GM12873 (cell line): Measurements from ENCODE around the gene CHCHD6.

Experiments used
- TF ChIP-seq, protein P1 (sequence below): IDR thresholded peaks from 2 replicates; pipeline ENCODE4 v1.5.1; 2012; ENCODE audit warnings: low read depth, mild to moderate bottlenecking, moderate library complexity, low read length, control low read depth; ENCODE audit not compliant: insufficient read depth; ENCODE audit errors: missing control alignments

The CHCHD6 gene

DNA sequence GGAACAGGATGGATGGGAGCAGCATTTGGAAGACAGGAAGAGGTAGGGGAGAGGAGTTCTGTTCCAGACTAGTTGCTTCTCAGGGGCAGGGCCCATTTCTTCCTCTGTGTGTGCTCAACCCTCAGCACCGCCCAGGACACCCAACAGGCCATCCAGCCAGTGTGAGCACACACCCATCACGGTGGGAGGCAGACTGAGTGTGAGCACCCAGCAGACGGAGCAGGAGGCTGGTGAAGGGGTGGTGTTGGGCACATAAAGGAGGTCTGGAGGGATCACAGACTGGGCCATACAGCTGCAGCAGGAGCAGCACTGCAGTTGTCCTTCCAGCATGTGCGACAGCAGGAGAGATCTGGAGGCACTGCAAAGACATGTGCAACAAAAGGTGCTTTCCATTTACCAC lies 190.4 kb downstream of the CHCHD6 start:
- TF ChIP-seq, protein P1, sequence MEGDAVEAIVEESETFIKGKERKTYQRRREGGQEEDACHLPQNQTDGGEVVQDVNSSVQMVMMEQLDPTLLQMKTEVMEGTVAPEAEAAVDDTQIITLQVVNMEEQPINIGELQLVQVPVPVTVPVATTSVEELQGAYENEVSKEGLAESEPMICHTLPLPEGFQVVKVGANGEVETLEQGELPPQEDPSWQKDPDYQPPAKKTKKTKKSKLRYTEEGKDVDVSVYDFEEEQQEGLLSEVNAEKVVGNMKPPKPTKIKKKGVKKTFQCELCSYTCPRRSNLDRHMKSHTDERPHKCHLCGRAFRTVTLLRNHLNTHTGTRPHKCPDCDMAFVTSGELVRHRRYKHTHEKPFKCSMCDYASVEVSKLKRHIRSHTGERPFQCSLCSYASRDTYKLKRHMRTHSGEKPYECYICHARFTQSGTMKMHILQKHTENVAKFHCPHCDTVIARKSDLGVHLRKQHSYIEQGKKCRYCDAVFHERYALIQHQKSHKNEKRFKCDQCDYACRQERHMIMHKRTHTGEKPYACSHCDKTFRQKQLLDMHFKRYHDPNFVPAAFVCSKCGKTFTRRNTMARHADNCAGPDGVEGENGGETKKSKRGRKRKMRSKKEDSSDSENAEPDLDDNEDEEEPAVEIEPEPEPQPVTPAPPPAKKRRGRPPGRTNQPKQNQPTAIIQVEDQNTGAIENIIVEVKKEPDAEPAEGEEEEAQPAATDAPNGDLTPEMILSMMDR = no peak

DNA sequence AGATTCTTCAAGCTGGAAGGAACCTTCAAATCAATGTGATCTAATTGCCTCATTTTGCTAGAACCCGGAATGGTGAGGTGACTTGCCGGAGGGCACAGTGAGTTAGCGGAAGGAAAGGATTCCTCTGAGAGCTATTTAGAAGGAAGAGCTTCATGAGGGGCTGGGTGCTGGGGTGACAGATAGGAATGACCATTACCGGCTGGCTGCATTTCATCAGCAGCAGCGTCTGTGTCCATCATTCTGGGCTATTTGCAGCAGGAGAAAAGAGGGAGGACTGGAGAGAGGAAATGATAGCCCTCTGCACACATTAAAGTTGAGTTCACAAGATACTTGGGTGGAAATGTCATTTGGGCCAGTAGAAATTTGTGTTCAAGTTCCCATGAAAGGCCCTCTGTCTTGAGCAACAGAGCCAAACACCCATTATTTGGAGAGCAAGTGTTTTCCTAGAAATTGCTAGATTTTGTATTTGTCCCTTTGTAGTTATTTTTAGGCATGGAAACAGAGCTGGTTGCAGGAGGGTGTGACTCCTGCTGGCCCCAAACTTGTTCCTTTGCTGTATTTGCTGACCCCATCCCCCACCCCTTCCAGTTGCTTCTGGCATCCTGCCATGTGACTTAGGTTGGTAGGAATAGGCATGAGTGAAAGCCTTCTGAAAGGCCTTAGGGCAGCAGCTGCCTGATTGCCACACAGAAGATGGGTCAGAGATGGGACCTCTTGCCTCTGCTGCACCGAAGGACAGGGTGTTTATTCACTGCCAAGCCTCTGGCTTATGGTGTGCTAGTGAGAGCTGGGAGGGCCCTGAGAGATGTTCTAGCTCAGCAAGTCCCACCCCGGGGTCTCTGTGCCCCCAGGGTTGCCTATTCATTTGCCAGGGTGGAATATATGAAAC lies 191.4 kb downstream of the CHCHD6 start:
- TF ChIP-seq, protein P1 = no peak

DNA sequence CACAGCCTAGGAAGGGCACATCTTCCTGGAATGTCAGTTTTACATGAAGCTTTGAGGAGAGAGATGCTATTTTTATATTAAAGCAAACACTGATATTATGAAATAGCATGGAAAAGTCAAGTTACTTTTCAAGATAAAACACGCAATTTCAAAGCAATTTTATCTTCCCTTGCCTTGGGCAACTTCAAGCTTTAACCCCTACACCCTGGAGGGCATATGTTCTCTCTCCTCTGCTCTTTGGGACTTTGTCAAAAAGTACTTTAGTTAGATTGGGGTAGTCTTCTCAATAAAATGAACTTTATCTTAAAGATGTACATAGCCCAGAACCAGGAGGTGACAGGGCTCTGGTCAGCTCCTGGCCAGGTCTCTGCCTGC lies 192.0 kb downstream of the CHCHD6 start:
- TF ChIP-seq, protein P1 = no peak

DNA sequence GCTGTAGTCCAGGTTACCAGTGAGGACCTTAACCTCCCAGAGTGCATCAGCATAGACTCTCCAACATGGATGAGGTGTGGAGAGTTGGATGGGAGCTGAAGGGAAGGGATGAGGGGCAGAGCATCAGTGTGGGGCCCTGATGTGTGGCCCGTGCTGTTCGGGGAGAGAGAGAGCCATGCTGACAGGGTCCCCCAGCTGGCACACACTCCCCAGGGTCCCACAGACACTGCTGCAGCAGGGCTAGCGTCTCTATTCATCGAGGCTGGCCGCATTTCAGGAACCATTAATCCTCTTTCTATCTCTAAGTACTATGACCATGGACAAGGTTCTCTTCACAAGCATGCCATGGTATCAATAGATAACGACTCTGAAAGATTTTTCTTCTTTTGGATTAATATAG lies 192.9 kb downstream of the CHCHD6 start:
- TF ChIP-seq, protein P1 = no peak

DNA sequence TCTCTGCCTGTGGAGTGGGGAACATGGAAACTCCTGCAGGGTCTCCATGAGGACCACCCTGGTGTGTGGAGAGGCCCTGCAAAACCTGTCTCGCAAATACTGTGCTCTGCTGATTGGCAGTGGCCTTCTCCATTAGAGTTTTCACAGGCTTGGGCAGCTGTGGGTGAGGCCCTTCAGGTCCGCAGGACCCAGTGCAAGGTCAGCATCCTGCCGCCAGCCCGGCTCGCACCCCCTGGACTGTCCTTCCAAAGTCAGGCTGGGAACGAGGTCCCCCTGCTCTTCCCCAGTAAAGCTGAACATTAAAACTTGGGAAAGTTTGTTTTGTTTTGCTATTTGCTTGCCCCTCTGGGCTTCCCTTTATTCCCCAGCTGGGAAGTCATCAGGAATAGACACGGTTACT lies 193.9 kb downstream of the CHCHD6 start:
- TF ChIP-seq, protein P1 = no peak

DNA sequence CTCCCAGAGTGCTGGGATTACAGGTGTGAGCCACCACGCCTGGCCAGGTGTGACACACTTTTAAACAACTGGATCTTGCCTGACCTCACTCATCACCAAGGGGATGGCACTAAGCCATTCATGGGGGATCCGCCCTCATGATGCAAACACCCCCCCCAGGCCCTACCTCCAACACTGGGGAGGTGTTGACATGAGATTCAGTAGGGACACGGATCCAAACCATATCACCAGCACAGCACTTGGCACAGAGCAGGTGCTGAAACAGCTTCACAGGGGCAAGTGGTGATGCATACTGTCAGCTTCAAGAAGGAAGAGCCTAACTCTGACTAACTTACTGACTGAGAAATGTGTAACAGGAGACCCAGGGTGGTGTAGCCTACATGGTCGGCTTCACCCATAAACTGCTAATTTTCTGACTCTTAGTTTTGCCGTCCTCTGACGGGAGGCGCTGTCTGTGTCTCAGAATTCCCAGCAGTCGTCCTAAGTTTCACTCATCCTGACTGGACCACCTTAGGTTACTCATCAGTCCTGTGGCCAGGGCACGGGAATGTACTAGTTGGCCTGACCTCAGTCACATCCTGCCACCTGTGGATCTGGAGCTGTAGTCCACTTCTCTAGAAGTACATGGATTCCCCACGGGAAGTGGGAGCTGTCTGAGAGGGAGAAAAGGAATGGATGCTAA lies 197.0 kb downstream of the CHCHD6 start:
- TF ChIP-seq, protein P1 = no peak

DNA sequence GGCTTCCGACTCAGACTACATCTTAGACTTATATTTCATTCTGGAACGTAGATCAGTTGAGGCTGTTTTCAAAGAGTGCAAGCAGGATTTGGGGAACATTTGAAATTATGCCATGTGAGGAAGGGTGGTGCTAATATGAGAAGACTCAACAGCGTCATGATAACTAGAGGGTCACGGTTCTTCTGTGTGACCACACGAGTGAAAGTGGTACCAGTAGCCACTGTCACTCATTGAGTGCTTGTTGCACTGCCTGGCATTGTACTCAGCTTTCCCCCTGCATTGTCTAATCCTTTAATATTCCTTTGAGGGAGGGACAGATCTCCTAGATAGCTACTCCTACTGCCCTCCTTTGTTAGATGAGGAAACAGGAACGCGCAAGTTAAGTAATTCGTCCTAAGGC lies 197.6 kb downstream of the CHCHD6 start:
- TF ChIP-seq, protein P1 = no peak
